HG03045 (cell line): ENCODE measurements around the gene GOLGA3.
"Not testable (repeated sequence)": the region's sequence is repeated elsewhere in the genome, so short reads cannot be mapped to it uniquely, and the experiment has no call there.

Experiments
- ATAC-seq: cut with Tn5 transposase; IDR thresholded peaks from one replicate; pipeline ENCODE4 v1.9.1; 2021; ENCODE audit warnings: mild to moderate bottlenecking, moderate library complexity; ENCODE audit not compliant: unreplicated experiment

The GOLGA3 gene

GRCh38 chr12:132813443-132813842 lies 15.2 kb downstream of the GOLGA3 start:
- ATAC-seq, result no peak

- no peak for ATAC-seq
Observed at GRCh38 chr12:132812631-132813305, 15.9 kb downstream of the GOLGA3 start.

- ATAC-seq, result not testable (repeated sequence)
Observed at GRCh38 chr12:132809391-132809790, 19.3 kb downstream of the GOLGA3 start.

GRCh38 chr12:132807295-132808092 lies 21.2 kb downstream of the GOLGA3 start:
- no peak for ATAC-seq

GRCh38 chr12:132806857-132807256 lies 21.8 kb downstream of the GOLGA3 start:
- no peak for ATAC-seq

- ATAC-seq, result no peak
Observed at GRCh38 chr12:132804426-132804861, 24.2 kb downstream of the GOLGA3 start.

- no peak for ATAC-seq
Observed at GRCh38 chr12:132803888-132804287, 24.8 kb downstream of the GOLGA3 start.

- no peak for ATAC-seq
Observed at GRCh38 chr12:132803125-132803524, 25.5 kb downstream of the GOLGA3 start.

GRCh38 chr12:132801741-132802140 lies 26.9 kb downstream of the GOLGA3 start:
- ATAC-seq, result no peak

- no peak for ATAC-seq
Observed at GRCh38 chr12:132798836-132799235, 29.8 kb downstream of the GOLGA3 start.

GRCh38 chr12:132797820-132798570 lies 30.7 kb downstream of the GOLGA3 start:
- no peak for ATAC-seq

- no peak for ATAC-seq
Observed at GRCh38 chr12:132795847-132796246, 32.8 kb downstream of the GOLGA3 start.

- ATAC-seq, result not testable (repeated sequence)
Observed at GRCh38 chr12:132791940-132792339, 36.7 kb downstream of the GOLGA3 start.

GRCh38 chr12:132789099-132789471 lies 39.6 kb downstream of the GOLGA3 start:
- ATAC-seq, result no peak

GRCh38 chr12:132788375-132789098 lies 40.1 kb downstream of the GOLGA3 start:
- ATAC-seq, result no peak

GRCh38 chr12:132787877-132788276 lies 40.8 kb downstream of the GOLGA3 start:
- no peak for ATAC-seq

GRCh38 chr12:132786192-132786591 lies 42.5 kb downstream of the GOLGA3 start:
- ATAC-seq, result no peak

GRCh38 chr12:132784580-132784979 lies 44.1 kb downstream of the GOLGA3 start:
- no peak for ATAC-seq

- ATAC-seq, result no peak
Observed at GRCh38 chr12:132783917-132784531, 44.6 kb downstream of the GOLGA3 start.

- ATAC-seq, result no peak
Observed at GRCh38 chr12:132781938-132782337, 46.7 kb downstream of the GOLGA3 start.
